Measurements from ENCODE around the gene LCA5L. TPM values are rescaled to one million over a fixed set of nuclear protein-coding genes. Genes with fewer than 3 reads are reported as not detected.

The LCA5L gene
- polyA plus RNA-seq, 1 donor (not counting 4 experiments of a cell fraction or from before 2014, with no cell fraction given): 0.96 TPM

DNA sequence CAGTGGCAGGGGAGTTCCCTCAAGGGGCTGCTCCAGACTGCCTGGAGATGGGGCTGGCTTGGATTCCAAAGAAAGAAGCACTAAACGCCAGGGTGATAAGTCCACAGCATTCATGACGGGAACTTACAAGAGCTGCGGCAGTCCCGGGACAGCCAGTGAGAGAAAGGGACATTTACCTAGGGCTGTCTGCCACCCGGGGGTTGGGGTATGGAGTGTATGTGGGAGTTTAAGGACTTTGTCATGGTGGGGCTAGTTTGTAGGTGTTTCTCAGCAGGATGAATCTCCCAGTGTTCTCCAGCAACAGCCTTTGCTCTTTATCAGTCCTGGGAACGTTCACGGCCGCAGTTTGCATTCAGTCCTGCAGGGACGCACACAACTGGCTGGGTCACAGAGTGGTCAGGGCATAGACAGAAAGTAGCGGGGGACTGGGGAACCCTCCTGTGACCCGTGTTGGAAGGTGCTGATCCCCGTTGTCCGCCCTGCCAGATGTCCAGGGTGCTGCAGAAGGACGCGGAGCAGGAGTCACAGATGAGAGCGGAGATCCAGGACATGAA, 55.3 kb downstream of the LCA5L start:
- Histone ChIP-seq H3K4me1 (ENCODE audit: control insufficient read depth, extremely low read depth, insufficient read depth, low read length) (peaks cover 16% of the 10 kb centered on the region), H3K9me3 (ENCODE audit: control insufficient read depth, low read depth, low read length) (no peaks in the 10 kb centered on the region), H3K4me2 (ENCODE audit: control insufficient read depth, extremely low read depth, insufficient read depth, low read depth, low read length) (no peak overlapping the region), H3K27me3 (ENCODE audit: control insufficient read depth, extremely low read depth, insufficient read depth, low read length) (no peaks in the 10 kb centered on the region), H3K9me1 (ENCODE audit: control insufficient read depth, extremely low read depth, insufficient read depth, low read length) (no peaks in the 10 kb centered on the region), H3K79me2 (ENCODE audit: control insufficient read depth, insufficient read depth, low read length) (peaks cover 27% of the 10 kb centered on the region), H3K27ac (ENCODE audit: control insufficient read depth, insufficient read depth, low read length) (no peak overlapping the region), H2AFZ (ENCODE audit: control insufficient read depth, low read length) (no peak overlapping the region), H3K36me3 (ENCODE audit: control insufficient read depth in 2 of 2, extremely low read depth in 1 of 2, insufficient read depth in 2 of 2, low read length in 2 of 2) (peaks cover 16 to 22% of the 10 kb centered on the region in 2 experiments), H4K20me1 (ENCODE audit: control insufficient read depth, extremely low read depth, insufficient read depth, low read length) (no peaks in the 10 kb centered on the region), H3K9ac (ENCODE audit: control insufficient read depth, extremely low read depth, insufficient read depth, low read length) (no peak overlapping the region), H3K4me3 (ENCODE audit: control insufficient read depth in 2 of 3, extremely low read depth in 1 of 3, insufficient read depth in 2 of 3, low read depth in 1 of 3, low read length in 3 of 3) (no peak overlapping the region)
- FAIRE-seq (no peak), DNase-seq (ENCODE audit: low read depth, low spot score) (no peak)
- TF ChIP-seq EZH2 (IDR thresholded peaks at IDR 0.05; ENCODE audit: low read length): no peak
- TF ChIP-seq, protein P1, sequence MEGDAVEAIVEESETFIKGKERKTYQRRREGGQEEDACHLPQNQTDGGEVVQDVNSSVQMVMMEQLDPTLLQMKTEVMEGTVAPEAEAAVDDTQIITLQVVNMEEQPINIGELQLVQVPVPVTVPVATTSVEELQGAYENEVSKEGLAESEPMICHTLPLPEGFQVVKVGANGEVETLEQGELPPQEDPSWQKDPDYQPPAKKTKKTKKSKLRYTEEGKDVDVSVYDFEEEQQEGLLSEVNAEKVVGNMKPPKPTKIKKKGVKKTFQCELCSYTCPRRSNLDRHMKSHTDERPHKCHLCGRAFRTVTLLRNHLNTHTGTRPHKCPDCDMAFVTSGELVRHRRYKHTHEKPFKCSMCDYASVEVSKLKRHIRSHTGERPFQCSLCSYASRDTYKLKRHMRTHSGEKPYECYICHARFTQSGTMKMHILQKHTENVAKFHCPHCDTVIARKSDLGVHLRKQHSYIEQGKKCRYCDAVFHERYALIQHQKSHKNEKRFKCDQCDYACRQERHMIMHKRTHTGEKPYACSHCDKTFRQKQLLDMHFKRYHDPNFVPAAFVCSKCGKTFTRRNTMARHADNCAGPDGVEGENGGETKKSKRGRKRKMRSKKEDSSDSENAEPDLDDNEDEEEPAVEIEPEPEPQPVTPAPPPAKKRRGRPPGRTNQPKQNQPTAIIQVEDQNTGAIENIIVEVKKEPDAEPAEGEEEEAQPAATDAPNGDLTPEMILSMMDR (optimal IDR thresholded peaks at IDR 0.05 in 1 of 3, IDR thresholded peaks at IDR 0.05 in 1 of 3, conservative IDR thresholded peaks at IDR 0.05 in 1 of 3; ENCODE audit: extremely low read depth in 1 of 3, insufficient read depth in 2 of 3, low read length in 3 of 3): no peak
- dilution Hi-C loops (cut with MboI; ENCODE audit: extremely low pct_ligation_motif_present, low sequenced_read_pairs): no loop called here

DNA sequence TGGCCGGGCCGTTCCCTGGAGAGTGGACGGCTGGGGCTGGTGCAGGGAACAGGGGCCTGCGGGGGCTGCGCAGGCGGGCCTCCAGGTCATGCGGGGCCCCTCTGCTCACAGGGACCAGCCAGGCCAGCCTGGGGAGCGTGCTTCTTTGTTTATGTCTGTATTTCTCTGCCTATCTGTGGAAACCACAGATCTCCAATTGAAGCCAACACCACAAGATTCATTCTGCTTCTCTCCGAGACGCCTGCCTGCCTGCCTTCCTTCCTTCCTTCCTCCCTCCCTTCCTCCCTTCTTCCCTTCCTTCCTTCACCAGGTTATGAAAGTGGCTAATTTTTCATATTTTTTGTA, 56.8 kb downstream of the LCA5L start:
- Histone ChIP-seq H3K9ac (ENCODE audit: control insufficient read depth, extremely low read depth, insufficient read depth, low read length) (no peak overlapping the region), H2AFZ (ENCODE audit: control insufficient read depth, low read length) (no peak overlapping the region), H3K27ac (ENCODE audit: control insufficient read depth, insufficient read depth, low read length) (no peak overlapping the region), H3K4me2 (ENCODE audit: control insufficient read depth, extremely low read depth, insufficient read depth, low read depth, low read length) (peak overlapping the region; percentile 97), H3K27me3 (ENCODE audit: control insufficient read depth, extremely low read depth, insufficient read depth, low read length) (no peaks in the 10 kb centered on the region), H3K4me3 (ENCODE audit: control insufficient read depth in 2 of 3, extremely low read depth in 1 of 3, insufficient read depth in 2 of 3, low read depth in 1 of 3, low read length in 3 of 3) (peak overlapping the region in 1 of 3 experiments; percentile 14), H3K9me1 (ENCODE audit: control insufficient read depth, extremely low read depth, insufficient read depth, low read length) (no peaks in the 10 kb centered on the region), H4K20me1 (ENCODE audit: control insufficient read depth, extremely low read depth, insufficient read depth, low read length) (no peaks in the 10 kb centered on the region), H3K4me1 (ENCODE audit: control insufficient read depth, extremely low read depth, insufficient read depth, low read length) (peaks cover 18% of the 10 kb centered on the region), H3K36me3 (ENCODE audit: control insufficient read depth in 2 of 2, extremely low read depth in 1 of 2, insufficient read depth in 2 of 2, low read length in 2 of 2) (peaks cover 16 to 18% of the 10 kb centered on the region in 2 experiments), H3K79me2 (ENCODE audit: control insufficient read depth, insufficient read depth, low read length) (peaks cover 27% of the 10 kb centered on the region), H3K9me3 (ENCODE audit: control insufficient read depth, low read depth, low read length) (no peaks in the 10 kb centered on the region)
- dilution Hi-C loops (cut with MboI; ENCODE audit: extremely low pct_ligation_motif_present, low sequenced_read_pairs): no loop called here
- TF ChIP-seq, protein P1 (optimal IDR thresholded peaks at IDR 0.05 in 1 of 3, IDR thresholded peaks at IDR 0.05 in 1 of 3, conservative IDR thresholded peaks at IDR 0.05 in 1 of 3; ENCODE audit: extremely low read depth in 1 of 3, insufficient read depth in 2 of 3, low read length in 3 of 3): no peak
- TF ChIP-seq EZH2 (IDR thresholded peaks at IDR 0.05; ENCODE audit: low read length): no peak
- no peak for DNase-seq (ENCODE audit: low read depth, low spot score)
- FAIRE-seq: no peak

Data from keratinocyte (primary cell).